ENCODE measurements around the gene ITK. TPM values are rescaled to one million over a fixed set of nuclear protein-coding genes. Genes with fewer than 3 reads are reported as not detected.

The ITK gene
- total and polyA plus RNA-seq, 2 donors (not counting 1 experiment from before 2014, with no cell fraction given), result 0.75 to 1.1 TPM

DNA sequence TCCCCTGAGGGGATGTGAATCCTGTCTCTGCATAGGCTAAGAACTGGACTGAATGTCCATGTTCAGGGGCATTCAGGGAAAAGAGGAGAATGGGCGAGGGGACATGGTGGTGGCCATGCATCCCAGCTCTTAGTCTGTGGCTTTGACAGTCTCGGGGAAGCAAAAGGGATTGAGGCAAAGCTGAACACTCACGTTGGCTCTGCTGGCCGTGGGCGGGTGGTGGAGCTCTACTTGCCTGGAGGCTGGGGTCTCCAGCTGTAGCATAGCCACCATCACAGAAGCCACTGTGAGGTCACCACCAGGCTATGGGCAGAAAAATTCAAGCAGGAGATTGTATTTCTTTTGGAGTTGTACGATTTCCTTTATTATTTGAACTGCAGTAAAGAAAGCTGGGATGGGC, 18.6 kb upstream of the ITK start:
- no peaks in the 10 kb centered on the region for H3K9me3 ChIP-seq (ENCODE audit: control extremely low read depth in 1 of 3, control insufficient read depth in 2 of 3, insufficient read depth in 1 of 3, low read length in 2 of 3)
- H3K27me3 Mint-ChIP-seq, result no peaks in the 10 kb centered on the region
- TF ChIP-seq, protein P1, sequence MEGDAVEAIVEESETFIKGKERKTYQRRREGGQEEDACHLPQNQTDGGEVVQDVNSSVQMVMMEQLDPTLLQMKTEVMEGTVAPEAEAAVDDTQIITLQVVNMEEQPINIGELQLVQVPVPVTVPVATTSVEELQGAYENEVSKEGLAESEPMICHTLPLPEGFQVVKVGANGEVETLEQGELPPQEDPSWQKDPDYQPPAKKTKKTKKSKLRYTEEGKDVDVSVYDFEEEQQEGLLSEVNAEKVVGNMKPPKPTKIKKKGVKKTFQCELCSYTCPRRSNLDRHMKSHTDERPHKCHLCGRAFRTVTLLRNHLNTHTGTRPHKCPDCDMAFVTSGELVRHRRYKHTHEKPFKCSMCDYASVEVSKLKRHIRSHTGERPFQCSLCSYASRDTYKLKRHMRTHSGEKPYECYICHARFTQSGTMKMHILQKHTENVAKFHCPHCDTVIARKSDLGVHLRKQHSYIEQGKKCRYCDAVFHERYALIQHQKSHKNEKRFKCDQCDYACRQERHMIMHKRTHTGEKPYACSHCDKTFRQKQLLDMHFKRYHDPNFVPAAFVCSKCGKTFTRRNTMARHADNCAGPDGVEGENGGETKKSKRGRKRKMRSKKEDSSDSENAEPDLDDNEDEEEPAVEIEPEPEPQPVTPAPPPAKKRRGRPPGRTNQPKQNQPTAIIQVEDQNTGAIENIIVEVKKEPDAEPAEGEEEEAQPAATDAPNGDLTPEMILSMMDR (IDR thresholded peaks at IDR 0.05), result no peak
- TF ChIP-seq EZH2 (IDR thresholded peaks at IDR 0.05; ENCODE audit: borderline replicate concordance, insufficient read depth, low read depth, low read length, poor library complexity, severe bottlenecking), result no peak
- H3K9ac ChIP-seq (ENCODE audit: low read length), result no peak overlapping the region
- H3K27me3 ChIP-seq (replicated peaks in 1 of 4; ENCODE audit: control extremely low read depth in 1 of 4, control insufficient read depth in 3 of 4, insufficient read depth in 4 of 4, low read length in 3 of 4), result no peaks in the 10 kb centered on the region
- POLR2A ChIA-PET, result no interaction called here
- no peaks in the 10 kb centered on the region for H4K20me1 ChIP-seq (ENCODE audit: control insufficient read depth, insufficient read depth, low read length, poor library complexity, severe bottlenecking)
- no peak overlapping the region for H2AFZ ChIP-seq (ENCODE audit: insufficient read depth, low read depth, low read length, poor library complexity, severe bottlenecking)
- H3K4me3 ChIP-seq (ENCODE audit: control extremely low read depth in 1 of 5, extremely low read depth in 1 of 5, insufficient read depth in 1 of 5, low read depth in 2 of 5, low read length in 4 of 5), result no peak overlapping the region
- no peak overlapping the region for H3K27ac Mint-ChIP-seq
- H3K4me1 ChIP-seq (ENCODE audit: control insufficient read depth in 2 of 2, insufficient read depth in 2 of 2, low read length in 2 of 2), result peaks cover 0 to under 1% of the 10 kb centered on the region in 2 donors
- H3K9me3 Mint-ChIP-seq (ENCODE audit: insufficient read depth), result no peaks in the 10 kb centered on the region
- DNase-seq (no peak), ATAC-seq (ENCODE audit: low read depth) (no peak)
- H3K4me1 Mint-ChIP-seq, result no peaks in the 10 kb centered on the region
- no peak overlapping the region for H3K4me3 Mint-ChIP-seq
- no peaks in the 10 kb centered on the region for H3K36me3 ChIP-seq (replicated peaks in 1 of 2; ENCODE audit: control extremely low read depth in 1 of 2, control insufficient read depth in 1 of 2, extremely low read depth in 1 of 2, insufficient read depth in 2 of 2, low read length in 1 of 2)
- 95% methylated on average over 6 of the region's 6 CpGs for WGBS (ENCODE audit: insufficient coverage)
- H3K27ac ChIP-seq (ENCODE audit: low read length in 2 of 2), result no peak overlapping the region
- CTCF ChIA-PET, result no interaction called here
- no peak overlapping the region for H3K4me2 ChIP-seq (replicated peaks; ENCODE audit: low read depth, low read length, poor library complexity, severe bottlenecking)
- intact Hi-C loops (cut with micrococcal nuclease), result no loop called here
- H3K79me2 ChIP-seq (ENCODE audit: control insufficient read depth, insufficient read depth, low read length), result no peaks in the 10 kb centered on the region

- Mint-ChIP-seq H3K4me1 (peaks cover 4% of the 10 kb centered on the region), H3K27me3 (no peaks in the 10 kb centered on the region), H3K27ac (no peak overlapping the region), H3K4me3 (no peak overlapping the region), H3K9me3 (ENCODE audit: insufficient read depth) (no peaks in the 10 kb centered on the region)
- intact Hi-C loops (cut with micrococcal nuclease), result no loop called here
- Histone ChIP-seq H4K20me1 (ENCODE audit: control insufficient read depth, insufficient read depth, low read length, poor library complexity, severe bottlenecking) (no peaks in the 10 kb centered on the region), H3K79me2 (ENCODE audit: control insufficient read depth, insufficient read depth, low read length) (no peaks in the 10 kb centered on the region), H2AFZ (ENCODE audit: insufficient read depth, low read depth, low read length, poor library complexity, severe bottlenecking) (no peak overlapping the region), H3K27ac (ENCODE audit: low read length in 2 of 2) (no peak overlapping the region), H3K9ac (ENCODE audit: low read length) (no peak overlapping the region), H3K27me3 (replicated peaks in 1 of 4; ENCODE audit: control extremely low read depth in 1 of 4, control insufficient read depth in 3 of 4, insufficient read depth in 4 of 4, low read length in 3 of 4) (no peaks in the 10 kb centered on the region), H3K4me1 (ENCODE audit: control insufficient read depth in 2 of 2, insufficient read depth in 2 of 2, low read length in 2 of 2) (peaks cover 0 to 3% of the 10 kb centered on the region in 2 donors), H3K36me3 (replicated peaks in 1 of 2; ENCODE audit: control extremely low read depth in 1 of 2, control insufficient read depth in 1 of 2, extremely low read depth in 1 of 2, insufficient read depth in 2 of 2, low read length in 1 of 2) (no peaks in the 10 kb centered on the region), H3K4me2 (replicated peaks; ENCODE audit: low read depth, low read length, poor library complexity, severe bottlenecking) (no peak overlapping the region), H3K4me3 (ENCODE audit: control extremely low read depth in 1 of 5, extremely low read depth in 1 of 5, insufficient read depth in 1 of 5, low read depth in 2 of 5, low read length in 4 of 5) (no peak overlapping the region), H3K9me3 (ENCODE audit: control extremely low read depth in 1 of 3, control insufficient read depth in 2 of 3, insufficient read depth in 1 of 3, low read length in 2 of 3) (no peaks in the 10 kb centered on the region)
- TF ChIP-seq, protein P1 (IDR thresholded peaks at IDR 0.05), result no peak
- no peak for TF ChIP-seq EZH2 (IDR thresholded peaks at IDR 0.05; ENCODE audit: borderline replicate concordance, insufficient read depth, low read depth, low read length, poor library complexity, severe bottlenecking)
- ChIA-PET POLR2A (no interaction called here), CTCF (interaction anchor here (0.6 to 0.9 kb wide), 2 partner anchors 14 to 21 kb away, joined by 3 read pairs; no protein-coding TSS in a partner anchor)
- 98% methylated on average over 12 of the region's 12 CpGs for WGBS (ENCODE audit: insufficient coverage)
- no peak for DNase-seq
- no peak for ATAC-seq (ENCODE audit: low read depth)
Observed at GRCh38 chr5:157162919-157163510, 17.6 kb upstream of the ITK start.

Measured in B cell (primary cell).